GM19240 (cell line): ENCODE measurements around the gene ARHGEF11.

Experiments used
- DNase-seq: peaks from one replicate; pipeline ENCODE4 v3.0.0; 2011; ENCODE audit warnings: low spot score; ENCODE audit not compliant: insufficient read length

ARHGEF11 gene

DNA sequence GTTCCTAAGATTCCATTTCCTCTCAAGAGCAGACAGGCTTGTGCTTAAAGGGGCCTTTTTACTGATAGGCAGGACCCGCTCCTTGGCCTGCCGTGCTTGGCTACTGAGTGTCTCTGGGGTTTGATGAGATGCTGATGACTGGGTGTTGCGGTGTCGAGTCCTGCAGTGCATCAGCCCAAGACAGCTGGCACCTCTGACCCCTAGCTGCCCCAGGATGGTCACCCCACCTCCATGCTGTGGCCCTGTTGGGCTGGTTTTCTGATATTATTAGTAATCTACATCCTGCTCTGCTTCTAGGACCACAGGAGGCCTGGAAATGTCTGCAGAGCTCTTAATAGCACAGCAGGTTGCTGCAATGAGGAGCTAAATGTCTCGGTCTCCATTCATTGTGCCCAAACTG, 96.4 kb downstream of the ARHGEF11 start:
- DNase-seq, result no peak

DNA sequence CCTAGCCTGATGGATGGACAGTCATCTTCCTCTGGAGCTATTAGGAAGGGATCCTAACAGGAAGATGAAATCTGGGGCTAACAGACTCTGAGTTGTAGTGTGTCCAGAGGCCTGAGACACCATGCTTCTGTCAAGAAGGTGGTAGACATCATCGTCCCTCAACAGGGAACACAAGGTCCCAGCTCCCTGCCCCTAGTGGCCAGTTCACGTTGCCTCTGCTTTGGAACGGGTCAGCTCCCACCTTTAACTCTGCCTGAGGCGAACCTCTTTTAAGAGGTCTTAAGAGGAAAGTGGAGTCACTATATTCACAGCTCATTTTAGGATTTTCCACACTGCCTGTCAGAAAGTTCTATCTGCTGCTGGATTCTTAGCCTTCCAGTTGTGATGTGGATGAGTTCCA, 96.8 kb downstream of the ARHGEF11 start:
- no peak for DNase-seq

DNA sequence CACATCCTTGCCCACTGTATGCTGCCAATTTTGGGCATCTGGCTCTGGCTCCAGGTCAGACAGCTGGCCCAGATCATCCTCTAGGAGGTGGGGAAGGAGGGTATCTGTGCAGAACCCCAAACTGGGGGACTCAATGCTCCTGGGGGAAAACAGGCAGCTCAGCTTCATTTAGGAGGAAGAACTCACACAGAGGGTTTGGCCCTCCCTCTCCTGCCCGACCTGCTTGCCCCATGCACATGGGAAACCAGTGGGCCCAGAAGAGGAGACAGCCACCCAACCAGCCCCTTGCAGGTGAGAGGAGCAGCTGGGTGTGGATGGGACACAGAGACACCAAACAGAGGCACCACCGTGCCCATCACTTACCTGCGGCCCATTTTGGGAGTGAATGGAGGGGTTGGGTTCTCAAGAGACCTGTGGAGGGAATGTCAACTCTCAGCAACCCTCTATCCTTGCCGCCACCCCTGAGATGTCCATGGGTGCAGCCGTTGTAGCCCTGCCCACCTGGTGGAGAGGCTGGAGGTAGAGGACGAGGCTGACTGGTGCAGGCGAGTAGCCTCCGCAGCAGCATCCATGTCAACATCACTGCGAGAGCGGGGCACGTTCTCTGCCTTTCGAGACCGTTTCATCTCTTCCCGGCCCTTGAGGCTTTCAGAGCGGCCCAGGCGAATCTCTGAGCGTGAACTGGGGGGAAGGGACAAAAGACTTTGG, 97.6 kb downstream of the ARHGEF11 start:
- no peak for DNase-seq

DNA sequence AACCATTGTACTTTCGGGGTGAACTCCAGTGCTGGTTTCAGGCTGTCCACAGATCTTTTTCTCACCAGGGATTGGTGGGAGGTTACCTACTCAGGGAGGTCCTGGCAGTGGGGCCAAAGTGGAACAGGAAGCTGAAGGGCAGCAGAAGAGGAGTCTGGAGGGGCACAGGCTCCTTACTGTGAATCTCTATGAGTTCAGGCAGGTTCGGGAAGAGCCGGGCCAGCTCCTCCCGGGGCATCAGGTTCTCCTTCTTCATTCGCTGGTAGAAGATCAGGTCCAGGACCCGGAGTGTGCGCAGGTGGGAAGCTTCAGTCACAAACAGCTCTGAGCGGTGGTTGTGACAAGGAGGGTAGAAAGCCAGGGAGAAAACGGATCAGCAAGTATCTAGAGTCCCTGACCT, 98.4 kb downstream of the ARHGEF11 start:
- no peak for DNase-seq

DNA sequence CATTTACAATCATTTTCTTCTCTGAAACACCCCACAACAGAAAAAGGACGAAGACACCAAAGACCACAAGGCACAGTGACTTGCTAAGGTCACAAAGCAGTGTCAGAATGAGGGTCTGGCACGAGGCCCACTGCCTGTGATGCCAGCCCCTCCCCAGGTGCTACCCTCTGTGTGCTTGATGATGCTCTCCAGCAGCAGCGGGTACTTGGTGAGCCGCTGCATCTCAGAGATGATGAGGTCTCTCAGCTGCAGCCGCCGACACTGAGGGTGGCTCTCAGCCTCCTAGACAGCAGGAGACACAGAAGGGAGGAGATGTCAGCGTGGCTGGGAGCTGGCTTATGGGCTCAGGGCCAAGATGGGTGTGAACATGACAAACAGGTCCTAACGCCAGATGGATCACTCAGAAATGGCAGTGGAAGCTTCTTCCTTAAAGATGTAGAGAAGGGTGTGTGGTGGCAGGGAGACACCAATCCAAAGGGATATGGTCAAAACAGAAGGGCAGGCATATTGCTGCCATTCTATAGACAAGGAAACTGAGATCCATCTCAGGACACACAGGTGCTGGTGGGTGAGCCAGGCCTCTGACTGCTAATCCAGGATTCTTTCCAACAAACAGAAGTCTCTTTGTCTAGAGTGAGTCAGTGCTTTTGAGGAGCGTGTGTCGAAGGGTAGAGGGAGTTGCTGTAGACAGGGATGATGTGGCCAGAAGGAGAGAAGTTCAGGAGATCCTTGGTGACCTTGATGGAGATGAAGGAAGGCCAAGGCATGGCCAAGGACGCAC, 99.5 kb downstream of the ARHGEF11 start:
- DNase-seq, result no peak

- no peak for DNase-seq
Measured at GRCh38 chr1:156944848-156945247, 100.7 kb downstream of the ARHGEF11 start.

- no peak for DNase-seq
Measured at GRCh38 chr1:156944268-156944667, 101.3 kb downstream of the ARHGEF11 start.

GRCh38 chr1:156943756-156944155, 101.8 kb downstream of the ARHGEF11 start:
- DNase-seq, result no peak

DNA sequence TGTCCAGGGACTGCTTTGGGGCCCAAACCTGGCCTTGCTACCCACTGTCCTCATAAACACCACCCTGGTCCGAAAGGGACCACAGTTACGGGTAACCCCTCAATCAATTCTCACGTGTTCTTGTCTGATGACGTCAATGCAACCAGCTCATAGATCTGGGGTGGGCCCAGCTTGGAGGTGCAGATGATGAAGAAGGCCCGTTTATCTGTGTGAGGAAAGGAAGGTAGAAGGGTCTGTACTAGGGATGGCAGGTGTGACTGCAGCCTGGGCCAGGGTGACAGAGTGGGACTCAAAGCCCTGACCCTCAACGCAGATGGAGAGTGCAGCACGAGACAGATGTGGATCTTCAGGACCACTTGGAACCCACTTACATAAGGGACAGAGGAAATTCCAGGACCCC, 103.0 kb downstream of the ARHGEF11 start:
- DNase-seq, result no peak

- DNase-seq, result no peak
Measured at GRCh38 chr1:156942176-156942575, 103.4 kb downstream of the ARHGEF11 start.

DNA sequence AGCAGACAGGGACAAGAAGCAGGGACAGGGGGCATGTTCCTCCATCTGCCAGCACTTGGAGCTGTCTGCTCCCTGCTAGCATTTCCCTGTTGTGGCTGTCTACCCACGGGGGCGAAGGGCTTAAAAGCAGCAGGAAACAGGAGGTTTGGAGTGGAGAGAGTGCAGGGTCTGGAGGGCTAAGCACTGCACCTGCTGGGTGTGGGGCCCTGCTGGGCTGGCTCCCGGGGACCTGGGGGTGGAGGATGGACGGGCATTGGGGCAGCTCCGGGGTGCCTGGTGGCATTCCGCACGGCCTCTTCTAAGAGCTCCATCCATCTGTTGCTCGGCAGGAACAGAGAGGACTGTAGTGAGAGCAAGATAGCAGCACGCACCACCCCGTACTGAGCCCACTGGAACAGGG, 103.9 kb downstream of the ARHGEF11 start:
- DNase-seq, result no peak

DNA sequence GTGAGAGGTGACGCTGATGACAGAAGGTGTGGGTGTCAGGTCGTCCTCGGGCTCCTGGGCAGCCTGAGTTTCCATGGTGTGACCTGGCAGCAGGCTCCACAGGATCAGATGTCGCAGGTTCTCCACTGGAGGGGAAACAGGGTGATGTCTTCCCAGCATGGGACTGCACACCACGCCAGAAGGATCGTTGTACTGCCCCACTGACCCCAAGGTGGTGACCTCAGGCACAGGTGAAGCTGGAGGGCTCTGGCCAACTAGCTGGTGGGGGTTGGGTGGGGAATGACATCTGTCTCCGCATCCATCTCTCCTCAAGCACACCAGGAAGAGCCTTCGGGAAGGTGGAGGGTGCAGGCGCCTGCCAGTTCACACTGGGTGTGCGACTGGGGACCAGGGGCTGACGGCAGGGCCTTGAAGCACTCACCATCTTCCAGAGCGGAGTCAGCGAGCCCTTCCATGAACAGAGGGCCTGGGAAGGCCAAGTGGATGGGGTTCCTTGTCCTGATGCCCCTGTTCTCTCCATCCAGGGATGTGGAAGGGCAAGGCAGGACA, 105.7 kb downstream of the ARHGEF11 start:
- no peak for DNase-seq

- no peak for DNase-seq
Measured at GRCh38 chr1:156938813-156939212, 106.7 kb downstream of the ARHGEF11 start.

- DNase-seq, result no peak
Measured at GRCh38 chr1:156937883-156938282, 107.7 kb downstream of the ARHGEF11 start.

DNA sequence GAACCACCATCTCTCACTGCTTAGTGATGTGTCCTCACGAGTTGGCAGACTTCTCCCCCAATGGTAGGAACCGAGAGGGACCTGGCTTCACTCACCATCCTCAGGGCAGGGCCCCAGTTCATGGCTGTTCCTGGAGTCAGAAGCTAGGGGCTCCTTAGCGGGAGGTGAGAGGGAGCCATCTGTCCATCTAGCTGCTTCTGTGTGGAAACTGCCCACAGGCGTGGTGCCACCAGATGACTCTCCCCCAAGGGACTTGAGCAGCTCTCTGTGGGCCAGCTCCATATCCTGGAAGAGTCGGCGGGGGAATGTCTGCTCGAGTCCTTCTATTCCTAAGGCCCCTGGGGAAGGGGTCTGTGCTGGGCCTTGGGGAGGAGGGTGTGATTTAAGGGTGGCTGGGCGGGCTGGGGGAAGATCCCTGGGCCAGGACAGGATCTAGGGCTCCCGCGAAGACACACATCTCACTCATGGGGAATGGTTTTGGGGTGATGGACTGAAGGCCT, 108.8 kb downstream of the ARHGEF11 start:
- no peak for DNase-seq

- no peak for DNase-seq
Measured at GRCh38 chr1:156936191-156936590, 109.4 kb downstream of the ARHGEF11 start.

DNA sequence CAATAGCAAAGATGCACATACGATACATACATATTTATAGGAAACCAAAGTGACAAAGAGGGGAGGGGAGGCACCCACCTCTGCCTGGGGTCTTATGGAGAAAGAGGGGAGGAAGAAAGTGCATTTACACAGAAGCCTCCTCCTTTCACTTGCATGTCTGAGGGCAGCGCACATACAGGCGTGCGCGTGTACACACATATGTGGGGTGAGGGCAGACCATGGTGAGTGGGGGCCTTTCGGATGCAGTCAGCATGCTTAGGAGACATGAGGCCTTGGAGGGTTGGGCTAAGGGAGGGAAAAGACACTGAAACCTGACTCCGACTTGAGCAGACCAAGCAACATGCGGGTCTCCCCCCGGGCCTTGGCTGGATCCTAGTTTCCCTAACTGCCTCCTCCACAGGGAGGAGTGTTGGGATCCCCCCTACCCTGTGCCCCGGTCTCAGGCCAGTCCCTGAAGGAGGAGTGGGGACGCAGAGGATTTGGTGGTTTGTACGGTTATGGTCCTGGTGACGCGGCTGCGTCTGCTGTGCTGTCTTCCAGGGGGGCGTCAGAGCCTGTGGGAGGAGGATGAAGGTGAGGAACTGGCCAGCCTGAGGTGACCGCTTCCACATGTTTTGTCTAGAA, 109.9 kb downstream of the ARHGEF11 start:
- DNase-seq, result no peak

DNA sequence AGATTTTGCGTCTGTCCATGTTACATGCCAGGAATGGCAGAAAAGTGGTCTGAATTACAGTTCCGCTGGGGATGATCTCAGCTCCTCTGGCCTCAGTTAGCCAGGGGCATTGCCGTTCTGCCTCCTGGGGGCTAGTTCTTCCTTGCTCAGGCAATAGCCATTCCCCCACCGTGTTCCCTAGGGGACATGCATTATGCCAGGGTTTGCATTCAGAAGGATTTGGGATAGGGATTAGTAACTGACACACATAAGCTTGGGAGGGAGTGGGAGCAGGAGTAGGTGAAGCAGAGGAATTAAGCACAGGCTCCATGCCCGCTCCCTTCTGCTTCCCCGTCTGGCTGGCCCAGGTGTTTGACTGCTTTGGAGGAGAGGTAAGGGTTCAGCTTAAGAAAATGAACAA, 112.4 kb downstream of the ARHGEF11 start:
- no peak for DNase-seq

- no peak for DNase-seq
Measured at GRCh38 chr1:156931974-156932710, 113.4 kb downstream of the ARHGEF11 start.

DNA sequence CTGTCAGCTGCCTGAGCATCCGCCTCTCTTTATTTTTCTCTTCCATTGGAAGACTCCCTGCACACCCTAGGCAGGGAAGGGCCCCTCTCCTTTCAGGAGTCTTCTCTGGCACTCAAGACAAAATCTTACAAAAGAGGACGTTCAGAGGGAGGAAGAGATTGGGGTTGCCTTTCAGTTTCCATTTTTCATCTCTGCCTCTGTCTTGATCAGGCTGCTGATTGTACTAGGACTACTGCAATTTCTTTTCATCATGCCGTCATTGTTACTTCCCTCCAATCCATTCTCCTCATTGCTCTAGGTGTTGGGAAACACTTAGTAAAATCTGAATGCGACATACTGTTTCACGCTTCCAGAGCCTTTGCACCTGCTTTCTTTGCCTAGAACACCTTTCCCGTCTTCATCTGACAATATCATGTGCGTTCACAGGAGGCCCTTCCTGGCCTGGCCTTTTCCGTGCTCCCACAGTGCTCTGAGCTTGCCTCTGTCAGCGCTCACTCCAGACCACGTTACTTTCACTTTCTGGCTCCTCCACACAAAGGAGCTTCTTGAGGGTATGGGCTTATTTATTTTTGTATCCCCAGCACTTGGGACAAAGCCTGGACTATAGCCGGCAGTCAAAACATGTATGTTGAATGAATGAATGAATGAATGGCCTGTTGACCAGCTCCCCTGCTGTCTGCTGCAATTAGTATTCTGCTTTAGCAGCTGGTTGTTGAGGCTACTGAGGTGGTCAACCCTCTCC, 114.2 kb downstream of the ARHGEF11 start:
- DNase-seq, result no peak

DNA sequence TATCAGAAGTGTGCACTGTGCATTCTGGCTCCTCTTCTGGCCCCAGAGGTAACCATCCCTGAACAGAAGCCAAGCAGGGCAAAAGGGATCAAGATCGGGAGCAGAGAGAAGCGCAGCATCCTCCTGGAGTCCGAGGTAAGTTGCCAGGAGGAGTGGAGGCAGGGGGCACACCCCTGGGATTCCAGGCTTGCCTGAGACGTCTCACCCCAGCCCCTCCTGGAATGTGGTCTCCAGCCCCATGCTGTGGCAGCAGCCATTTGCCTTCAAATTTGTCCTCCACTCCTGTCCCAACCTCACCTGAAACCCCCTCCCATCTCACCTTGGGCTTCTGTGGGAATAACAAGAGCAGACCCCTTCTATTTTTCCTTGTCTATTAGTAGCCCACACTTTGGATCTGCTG, 115.1 kb downstream of the ARHGEF11 start:
- no peak for DNase-seq
